ENCODE results near the gene BCKDHB.

- no peak for TF ChIP-seq CTCF (IDR thresholded peaks at IDR 0.05)
- TF ChIP-seq EP300 (IDR thresholded peaks at IDR 0.05; ENCODE audit: low read depth) = no peak
These were observed 250.1 kb downstream of the BCKDHB start for GRCh38 chr6:80356545-80356944.
